ENCODE results near the gene MAPK7.
"Not testable (repeated sequence)": the region's sequence is repeated elsewhere in the genome, so short reads cannot be mapped to it uniquely, and the experiment has no call there.

Gene MAPK7

DNA sequence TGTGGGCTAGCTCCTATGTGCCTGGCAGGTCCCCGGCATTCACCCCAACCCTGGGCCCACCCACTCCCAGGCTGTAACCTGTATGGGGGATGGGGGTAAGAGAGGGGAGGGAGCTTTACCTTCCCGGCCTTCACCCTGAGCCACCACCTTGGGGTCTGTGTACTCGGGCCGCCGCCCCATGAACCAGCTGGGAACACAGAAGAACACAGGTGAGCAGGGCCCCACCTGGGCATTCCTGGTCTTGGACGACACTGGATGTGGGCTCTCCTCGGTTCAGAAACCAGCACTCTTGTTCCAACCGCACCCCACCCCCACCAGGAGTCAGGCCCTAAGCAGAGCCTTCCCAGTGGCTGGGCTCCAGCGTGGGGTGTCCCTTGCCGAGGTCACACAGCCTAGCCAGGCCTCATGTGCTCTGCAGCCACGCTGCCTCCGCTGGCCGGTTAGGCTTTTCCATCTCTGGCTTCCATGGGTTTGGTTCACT lies 34.6 kb upstream of the MAPK7 start:
- no peak for FAIRE-seq

DNA sequence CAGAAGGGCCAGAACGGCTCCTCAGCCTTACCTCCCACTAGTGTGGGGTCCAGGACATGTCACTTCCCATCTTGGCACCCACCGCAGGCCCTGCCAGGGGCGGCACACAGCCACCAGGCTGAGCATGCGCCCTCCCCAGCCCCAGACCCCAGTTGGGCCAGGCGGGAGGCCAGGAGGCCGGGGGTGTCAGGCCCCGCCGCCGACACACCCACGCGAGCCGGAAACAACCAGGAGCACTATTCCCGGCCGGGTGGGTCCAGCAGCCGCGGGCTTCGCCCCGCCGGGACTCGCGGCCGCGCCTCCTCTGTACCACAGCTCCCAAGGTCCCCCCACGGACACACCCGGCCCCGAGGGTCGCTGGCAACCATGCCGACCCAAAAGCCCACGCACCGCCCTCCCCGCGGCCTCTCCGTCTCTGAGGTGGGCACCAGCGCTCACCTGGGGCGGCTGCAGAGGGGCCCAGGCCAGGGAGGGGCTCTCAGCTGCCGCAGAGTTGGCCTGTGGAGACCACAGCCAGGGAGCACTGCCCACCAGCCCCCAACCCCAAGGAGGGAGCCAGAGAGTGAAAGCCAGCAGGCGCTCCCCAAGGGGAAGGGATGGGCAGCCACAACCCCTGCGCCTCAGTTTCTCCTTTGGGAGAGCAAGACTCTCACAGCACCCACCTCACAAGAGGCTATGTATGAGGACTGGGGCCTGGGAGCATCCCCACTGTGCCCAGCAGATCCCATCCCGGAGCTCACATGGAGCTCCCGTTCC lies 33.8 kb upstream of the MAPK7 start:
- no peak for FAIRE-seq

DNA sequence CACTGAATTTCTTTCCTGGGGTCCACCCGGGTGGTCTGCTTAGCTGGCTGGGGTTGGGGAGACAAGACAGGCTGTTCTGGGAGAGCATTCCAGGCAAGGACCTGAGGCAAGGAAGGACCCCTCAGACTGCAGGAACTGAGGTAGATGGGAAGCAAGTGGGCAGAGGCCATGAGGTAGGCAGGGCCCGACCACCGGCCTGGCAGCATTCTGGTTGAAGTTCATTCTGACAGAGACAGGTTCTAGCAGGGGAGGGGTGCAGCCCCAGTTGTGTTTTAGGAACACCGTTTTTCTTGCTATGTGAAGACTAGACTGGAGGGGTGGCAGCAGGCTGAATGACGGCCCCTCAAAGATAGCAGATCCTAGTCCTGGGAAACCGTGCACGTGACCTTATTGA lies 33.2 kb upstream of the MAPK7 start:
- no peak for FAIRE-seq

DNA sequence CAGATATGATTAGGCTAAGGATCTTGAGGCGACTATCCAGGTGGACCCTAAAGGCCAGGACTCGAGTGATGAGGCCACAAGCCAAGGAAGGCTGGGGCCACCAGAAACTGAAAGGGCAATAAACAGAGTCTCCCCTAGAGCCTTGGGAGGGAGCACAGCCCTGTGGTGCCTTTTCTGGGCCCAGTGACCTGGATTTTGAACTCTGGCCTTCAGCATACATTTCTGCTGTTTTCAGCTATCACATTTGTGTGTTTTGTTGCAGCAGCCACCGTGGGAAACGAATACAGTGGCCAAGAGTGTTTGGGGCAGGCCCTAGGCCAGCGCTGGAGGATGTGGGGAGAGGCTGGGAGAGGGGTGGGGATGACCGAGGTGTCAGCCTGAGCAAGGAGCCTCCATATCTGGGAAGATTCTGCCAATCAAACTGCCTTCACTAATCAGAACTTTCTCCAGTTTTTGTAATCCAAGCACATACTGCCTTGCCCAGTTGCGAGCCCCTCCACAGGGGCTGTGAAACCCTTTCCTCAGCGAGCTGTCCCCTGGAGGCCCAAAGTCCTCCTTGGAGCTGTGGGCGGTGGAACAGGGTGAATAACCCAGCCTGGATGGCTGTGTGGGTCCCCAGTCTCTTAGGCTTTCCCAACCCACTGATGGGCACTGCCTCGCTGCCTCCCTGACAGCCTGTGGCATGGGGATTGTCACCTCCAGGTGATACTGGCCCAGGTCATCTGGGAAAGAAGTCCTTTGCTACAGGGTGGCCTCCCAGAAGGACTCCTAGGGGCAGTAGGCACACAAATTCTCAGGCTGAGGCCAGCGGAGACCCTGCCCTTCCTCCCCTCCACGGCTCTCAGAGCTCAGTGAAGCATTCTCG lies 32.6 kb upstream of the MAPK7 start:
- no peak for FAIRE-seq

DNA sequence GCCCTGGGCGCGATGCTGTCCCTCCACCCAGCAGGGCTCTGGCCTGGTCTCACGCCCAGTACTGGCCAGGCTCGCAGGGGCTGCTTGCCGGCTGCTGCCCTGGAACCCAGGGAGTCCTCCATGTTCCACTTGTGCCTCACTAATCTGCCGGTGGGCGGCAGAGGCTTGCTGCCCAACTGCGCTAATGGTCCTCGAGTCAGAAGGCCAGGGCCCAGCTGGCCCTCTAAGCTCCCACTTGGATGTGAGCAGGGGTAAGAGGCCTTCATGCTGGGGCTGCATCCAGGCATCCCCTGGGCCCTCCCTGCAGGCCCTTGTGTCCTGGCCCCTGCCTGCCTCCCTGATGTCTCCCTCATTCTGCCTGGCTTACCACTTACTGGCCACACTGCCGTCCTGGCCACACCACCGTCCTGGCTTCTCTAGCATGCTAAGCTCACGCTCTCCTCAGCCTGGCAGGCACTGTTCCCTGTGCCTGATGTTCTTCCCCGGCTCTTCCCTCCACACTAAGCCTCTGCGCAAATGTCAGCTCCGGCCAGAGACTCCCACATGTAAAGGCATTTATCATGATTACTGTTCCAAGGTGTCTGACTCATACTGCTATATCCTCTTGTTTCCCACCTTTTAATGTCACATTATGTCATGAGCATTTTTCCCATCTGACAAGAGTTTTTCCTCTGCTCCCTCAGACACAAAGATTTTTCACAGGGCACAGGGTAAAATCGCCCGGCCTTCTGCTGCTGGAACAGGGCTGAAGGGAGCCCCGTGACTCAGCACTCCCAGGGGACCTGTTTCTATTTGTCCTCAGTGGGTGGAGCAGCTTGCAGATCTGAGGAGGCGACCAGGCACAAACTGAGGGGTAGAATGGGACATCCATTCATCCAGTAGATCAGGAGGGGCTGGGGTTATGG lies 31.7 kb upstream of the MAPK7 start:
- no peak for FAIRE-seq

GRCh38 chr17:19347323-19348080 lies 30.8 kb upstream of the MAPK7 start:
- FAIRE-seq, result no peak

DNA sequence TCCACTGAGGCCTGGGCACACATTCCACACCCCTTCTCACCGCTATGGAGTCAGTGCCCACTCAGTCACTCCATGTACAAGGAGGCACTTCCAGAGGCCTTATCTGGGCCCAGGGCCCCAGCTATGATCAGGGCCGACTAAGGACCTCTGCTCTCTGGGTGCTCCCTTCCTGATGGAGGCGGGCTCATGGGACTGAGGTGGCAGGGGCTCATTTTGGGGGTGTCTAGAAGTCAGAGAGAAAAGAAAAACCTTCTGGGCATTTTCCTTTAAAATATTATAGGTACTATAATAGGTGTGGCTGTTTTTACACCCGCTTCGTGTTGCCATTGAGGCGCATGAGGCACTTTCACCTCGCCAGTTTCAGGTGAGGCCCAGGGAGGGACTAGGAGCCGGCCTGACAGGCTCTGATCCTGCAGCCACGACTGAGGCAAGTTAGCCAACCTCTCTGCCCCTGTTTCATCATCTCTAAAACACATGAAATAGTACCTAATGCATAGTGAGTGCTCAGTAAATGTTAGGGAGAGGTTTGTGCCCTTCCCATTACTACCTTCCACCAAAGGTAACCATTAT lies 30.1 kb upstream of the MAPK7 start:
- FAIRE-seq, result no peak

DNA sequence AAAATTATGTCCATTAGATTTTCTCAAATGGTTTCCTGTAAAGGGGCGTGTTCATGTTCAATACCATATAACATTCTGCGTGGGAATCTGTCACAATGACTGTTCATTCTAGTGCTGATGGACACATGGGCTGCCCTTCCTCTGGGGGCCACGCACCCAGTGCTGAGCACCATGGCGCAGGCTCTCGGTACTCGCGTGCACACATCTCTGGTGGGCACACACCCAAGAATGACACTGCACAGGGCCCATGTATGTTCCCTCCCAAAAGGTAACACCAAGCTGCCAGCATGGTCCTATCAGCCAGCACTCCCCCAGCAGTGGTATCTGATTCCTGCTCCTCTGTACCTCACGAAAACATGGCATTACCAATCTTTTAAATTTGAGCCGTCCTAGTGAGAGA lies 29.5 kb upstream of the MAPK7 start:
- no peak for FAIRE-seq

DNA sequence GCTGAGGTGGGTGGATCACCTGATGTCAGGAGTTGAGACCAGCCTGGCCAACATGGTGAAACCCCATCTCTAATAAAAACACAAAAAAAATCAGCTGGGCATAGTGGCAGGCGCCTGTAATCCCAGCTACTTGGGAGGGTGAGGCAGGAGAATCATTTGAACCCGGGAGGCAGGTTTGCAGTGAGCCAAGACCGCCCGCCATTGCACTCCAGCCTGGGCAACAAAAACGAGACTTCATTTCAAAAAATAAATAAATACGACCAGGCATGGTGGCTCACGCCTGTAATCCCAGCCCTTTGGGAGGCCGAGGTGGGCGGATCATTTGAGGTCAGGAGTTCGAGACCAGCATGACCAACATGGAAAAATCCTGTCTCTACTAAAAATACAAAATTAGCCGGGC lies 24.9 kb upstream of the MAPK7 start:
- not testable (repeated sequence) for FAIRE-seq

DNA sequence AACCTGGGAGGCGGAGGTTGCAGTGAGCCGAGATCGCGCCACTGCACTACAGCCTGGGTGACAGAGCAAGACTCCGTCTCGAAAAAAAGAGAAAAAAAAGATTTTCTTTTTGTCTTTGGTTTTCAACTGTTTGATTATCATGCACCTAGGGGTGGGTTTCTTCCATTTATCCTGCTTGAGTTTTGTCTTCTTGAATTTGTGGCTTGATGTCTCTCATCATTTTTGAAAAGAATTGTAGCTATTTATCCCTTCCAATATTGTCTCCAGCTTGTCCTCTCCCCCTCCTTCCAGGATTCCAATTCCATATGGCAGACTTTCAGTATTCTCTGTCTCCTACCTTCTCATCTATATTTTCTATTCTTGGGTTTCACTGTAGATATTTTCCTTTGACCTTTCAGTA lies 23.6 kb upstream of the MAPK7 start:
- no peak for FAIRE-seq

DNA sequence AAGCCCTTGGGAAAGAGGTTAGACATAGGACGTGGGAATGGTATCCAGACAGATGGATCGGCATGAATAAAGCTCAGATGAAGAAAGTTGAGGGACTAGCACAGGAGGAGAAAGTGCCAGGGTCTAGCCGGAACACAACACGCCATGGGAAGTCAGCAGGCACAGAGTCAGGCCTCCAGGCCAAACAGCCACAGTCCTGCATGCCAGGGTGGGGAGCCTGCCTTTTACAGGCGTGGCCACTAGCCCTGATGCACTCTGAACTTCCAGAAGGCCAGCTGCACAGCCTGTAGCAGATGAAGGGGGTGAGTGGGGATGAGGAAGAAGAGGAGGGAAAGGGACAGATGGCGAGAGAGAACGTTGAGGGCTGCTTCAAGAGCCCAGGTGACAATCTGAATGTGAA lies 20.9 kb upstream of the MAPK7 start:
- FAIRE-seq, result no peak

- FAIRE-seq, result no peak
Measured at GRCh38 chr17:19357761-19358160, 20.5 kb upstream of the MAPK7 start.

DNA sequence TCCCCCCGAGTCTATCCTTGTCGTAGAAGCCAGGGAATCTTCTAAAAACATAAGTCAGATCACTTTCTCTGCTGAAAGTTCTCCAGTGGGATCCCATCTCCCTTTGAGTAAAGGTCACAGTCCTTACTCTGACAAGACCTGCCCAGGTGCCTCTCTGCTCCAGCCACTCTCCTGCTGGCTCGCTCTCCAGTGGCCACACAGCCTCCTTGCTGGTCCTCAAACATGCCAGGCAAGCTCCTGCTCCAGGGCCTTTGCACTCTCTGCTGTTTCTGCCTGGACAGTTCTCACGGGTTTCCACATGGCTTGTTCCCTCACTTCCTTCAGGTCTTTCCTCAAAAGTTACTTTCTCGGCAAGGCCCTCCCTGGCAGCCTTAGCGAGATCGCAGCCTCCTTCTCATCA lies 19.1 kb upstream of the MAPK7 start:
- FAIRE-seq, result no peak

DNA sequence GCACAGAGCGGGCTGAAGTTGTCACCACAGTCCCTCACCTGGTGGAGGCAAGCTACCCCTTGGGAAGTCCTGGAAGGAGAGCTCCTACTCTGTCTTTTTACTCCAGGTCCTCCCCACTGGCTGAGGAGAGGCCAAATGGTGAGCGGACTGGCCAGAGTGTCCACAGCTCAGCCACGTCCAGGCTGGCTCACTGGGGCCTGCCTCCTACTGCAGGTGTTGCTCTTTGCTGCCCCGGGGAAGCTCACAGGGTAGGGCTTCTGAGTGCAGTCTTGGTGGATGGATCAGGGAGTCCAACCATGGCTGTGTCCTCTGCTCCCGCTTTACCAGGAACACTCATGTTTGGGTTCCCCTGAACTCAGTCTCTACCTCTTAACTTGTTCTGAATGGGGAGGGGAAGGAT lies 18.4 kb upstream of the MAPK7 start:
- no peak for FAIRE-seq

DNA sequence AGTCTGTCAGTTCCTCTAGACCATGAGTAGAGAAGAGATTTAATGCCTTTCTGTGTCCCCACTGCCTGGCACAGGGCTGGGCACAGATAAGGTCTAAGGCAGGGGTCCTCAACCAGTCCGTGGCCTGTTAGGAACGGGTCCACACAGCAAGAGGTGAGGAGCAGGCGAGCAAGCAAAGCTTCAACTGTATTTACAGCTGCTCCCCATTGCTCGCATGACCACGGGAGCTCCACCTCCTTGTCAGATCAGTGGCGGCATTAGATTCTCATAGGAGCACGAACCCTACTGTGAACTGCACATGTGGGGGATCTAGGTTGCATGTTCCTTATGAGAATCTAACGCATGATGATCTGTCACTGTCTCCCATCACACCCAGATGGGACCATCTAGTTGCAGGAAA lies 17.5 kb upstream of the MAPK7 start:
- FAIRE-seq, result no peak

GRCh38 chr17:19361326-19361725 lies 17.0 kb upstream of the MAPK7 start:
- no peak for FAIRE-seq

GRCh38 chr17:19361944-19362276 lies 16.4 kb upstream of the MAPK7 start:
- no peak for FAIRE-seq

DNA sequence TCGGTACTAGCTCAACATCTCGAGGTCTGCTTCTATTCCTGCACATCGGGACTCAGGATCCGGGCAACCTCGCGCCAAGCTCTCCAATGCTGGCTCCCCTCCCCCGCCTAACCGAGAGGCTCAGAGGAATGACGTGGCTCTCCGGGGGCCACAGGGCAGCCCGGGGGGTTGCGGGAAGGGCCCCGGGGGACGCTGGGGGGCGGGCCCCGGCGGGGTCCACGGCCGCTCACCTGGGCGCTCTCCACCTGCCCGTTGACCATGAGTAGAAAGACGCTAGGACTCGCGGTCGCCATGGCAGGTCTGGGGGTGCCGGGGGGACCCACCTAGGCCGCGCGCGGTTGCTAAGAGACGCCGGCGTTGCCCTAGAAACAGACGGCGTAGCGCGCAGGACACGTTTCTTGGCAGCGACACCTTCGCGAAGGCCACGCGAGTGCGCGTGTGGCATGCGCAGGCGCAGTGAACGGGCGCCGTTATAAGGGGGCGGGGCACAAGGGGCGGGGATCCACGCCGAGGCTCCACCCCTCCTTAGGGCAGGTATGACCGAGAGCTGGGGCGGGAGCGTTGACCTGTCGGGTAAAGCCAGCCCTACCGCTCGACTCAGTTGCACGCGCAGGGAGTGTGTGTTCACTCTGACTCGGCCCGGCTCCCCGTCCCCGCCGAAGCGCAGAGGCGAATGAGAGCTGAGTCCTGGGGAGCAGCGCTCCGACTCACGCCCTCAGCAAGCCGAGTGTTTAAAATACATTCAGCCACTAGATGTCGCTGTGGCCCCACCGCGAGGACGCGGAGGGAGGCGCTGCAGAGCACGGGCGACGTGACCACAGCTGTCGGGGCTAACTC lies 15.8 kb upstream of the MAPK7 start, which contains the start of gene B9D1:
B9D1 (minus strand) TSS at position 447 of the 837 bp plus-strand sequence; CDS start at position 293, 154 bp downstream.
- no peak for FAIRE-seq

DNA sequence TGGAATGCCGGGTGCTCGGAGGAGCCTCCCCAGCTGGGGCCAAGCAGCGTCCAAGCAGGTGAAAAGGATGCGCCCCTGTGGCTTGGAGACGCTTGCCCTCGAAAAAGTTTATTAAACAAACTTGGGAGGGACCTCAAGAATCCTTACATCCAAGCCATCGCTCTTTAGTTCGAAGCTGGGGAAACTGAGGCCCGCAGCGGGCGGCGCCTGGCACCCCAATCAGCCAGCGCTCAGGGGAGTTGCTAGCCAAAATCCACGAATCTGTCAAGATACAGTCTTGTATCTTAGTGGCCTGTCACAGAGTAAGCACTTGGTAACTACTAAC lies 15.2 kb upstream of the MAPK7 start:
- no peak for FAIRE-seq

GRCh38 chr17:19363460-19364035 lies 14.8 kb upstream of the MAPK7 start:
- no peak for FAIRE-seq

All from colon (tissue), 2 donors.